Cardiac septum (tissue), 1 donor: ENCODE data around the gene MAP2K3. TPM values are rescaled to one million over a fixed set of nuclear protein-coding genes. Genes with fewer than 3 reads are reported as not detected.
"Not testable (repeated sequence)": the region's sequence is repeated elsewhere in the genome, so short reads cannot be mapped to it uniquely, and the experiment has no call there.

Experiments used
- DNase-seq: peaks from one replicate; pipeline ENCODE4 v3.0.0-alpha.2; 2020; ENCODE audit warnings: low spot score
- intact Hi-C: fragments of 100-400 bp; cut with DNase I; formaldehyde crosslinking; loops from one replicate; pipeline ENCODE4 v1.14.0; 2022
- total RNA-seq: library from RNA; stranded (reverse); fragmentation: NEBNext Ultra II Directional; extraction: Animal tissue kit (Norgen Biotek cat#: 25700); gene quantifications from one replicate; pipeline ENCODE4 v1.2.1, GENCODE V29; 2021
- donor health status: DM: no; HTN: no; CAD: no.

The MAP2K3 gene
- total RNA-seq, 1 donor from 2014 or later: 70.5 TPM

- intact Hi-C loops: not testable (repeated sequence)
- DNase-seq: peak; percentile 63
These were observed 56.8 kb downstream of the MAP2K3 start for GRCh38 chr17:21341279-21341678.

DNA sequence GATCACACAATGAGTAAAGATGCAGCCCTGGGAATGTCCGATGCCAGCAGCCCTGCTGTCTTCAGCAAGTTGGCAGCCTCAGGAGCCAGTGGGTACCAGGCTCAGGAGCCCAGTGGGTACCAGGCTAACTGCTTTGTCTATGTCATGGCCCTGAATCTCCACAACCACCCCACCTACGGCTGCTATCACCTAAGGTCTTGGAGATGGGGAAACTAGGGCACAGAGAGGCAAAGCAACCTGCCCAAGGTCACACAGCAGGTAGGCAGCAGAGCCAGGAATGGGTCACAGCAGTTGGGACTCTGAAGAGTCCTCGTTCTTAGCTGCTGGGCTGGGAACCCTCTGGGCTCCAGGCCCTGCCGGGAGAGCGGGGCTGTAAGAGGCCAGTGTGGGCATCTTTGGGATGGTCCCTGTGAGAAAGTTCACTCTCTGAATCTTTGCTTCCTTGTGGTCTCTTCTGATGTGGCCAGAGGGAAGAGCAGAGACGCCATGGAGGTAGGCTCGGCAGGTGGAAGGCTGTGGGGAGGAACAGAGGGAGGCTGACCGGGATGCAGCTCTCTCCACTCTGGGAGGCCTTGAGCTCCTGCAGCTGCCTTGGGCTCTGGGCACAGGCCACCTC, 57.5 kb downstream of the MAP2K3 start:
- intact Hi-C loops: not testable (repeated sequence)
- DNase-seq: peak; percentile 51

DNA sequence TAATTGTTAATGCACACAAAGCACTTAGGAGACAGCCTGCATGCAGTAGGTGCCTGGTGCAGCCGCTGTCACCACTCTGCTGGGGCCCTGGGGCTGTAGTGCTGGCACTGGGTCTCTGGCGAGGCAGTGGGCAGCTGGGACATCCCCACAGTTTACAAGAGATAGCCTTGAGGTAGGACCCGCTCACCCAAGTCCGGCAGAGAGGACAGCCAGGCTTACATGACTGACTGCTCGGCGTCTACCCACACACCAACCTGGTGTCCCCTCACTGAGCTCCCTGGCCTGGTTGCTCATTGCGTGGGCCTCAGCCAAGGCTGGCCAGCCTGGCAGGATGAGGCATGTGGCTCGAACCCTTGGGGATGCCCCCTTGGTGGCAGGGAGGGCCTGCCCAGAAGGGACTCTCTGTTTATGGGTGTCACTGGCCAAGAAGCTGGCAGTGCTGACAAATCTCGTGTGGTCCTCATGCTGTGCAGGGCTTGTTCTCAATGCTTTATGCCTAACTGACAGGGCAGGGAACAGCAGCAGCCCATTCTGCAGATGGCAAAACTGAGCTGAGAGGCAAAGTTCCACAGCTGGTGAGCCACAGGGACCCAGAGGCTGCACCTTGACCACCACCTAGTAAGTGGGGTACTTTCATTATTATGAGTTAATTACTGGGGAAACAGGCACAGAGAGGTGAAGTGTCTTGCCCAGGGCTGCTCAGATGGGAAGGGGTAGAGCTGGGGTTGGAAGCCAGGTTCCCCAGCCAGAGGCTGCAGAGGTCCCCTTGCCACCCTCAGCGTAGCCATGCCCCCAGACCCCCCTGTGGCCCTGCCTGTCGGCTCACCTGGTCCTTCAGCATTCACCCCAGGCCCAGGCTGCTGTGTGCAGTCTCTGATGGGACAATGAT, 58.8 kb downstream of the MAP2K3 start:
- peak; percentile 74 for DNase-seq

GRCh38 chr17:21344801-21345200, 60.3 kb downstream of the MAP2K3 start:
- intact Hi-C loops, DNase-seq: not testable (repeated sequence)

More for the DNA sequence above, 58.8 kb downstream of the MAP2K3 start:
- intact Hi-C loops: not testable (repeated sequence)

- intact Hi-C loops: no loop called here
- DNase-seq: peak; percentile 67
These were observed 60.7 kb downstream of the MAP2K3 start for GRCh38 chr17:21345236-21345635.

- intact Hi-C loops, DNase-seq: not testable (repeated sequence)
These were observed 61.6 kb downstream of the MAP2K3 start for GRCh38 chr17:21346107-21346506.

DNA sequence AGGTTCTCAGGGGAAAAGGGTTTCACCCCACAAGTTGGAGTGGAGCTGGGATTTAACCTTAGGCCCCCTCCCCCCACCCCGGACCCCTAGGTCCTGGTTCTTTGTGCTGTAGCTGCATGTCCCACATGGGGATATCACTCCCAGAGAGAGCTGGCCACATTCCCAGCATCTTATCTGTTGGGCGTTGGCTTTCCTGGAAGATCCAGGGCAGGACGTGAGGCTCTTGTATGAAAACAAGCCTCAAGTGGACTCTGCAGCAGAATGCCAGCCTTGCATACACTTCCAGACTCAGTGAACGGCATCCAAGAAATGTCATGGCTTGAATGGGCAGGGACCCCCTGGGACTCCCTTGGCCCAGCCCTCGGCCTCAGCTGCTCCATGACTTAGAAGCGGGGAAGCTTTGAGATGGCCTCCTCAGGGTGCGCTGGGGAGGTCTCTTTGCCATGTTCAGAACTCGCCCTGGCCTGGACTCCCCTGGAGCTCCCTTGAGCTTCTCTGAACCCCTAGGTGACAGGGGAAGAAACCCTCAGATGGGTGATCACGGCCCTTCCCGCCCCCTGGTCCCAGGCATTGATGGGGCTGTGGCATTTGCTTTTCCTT, 62.2 kb downstream of the MAP2K3 start:
- DNase-seq: peak; percentile 78

DNA sequence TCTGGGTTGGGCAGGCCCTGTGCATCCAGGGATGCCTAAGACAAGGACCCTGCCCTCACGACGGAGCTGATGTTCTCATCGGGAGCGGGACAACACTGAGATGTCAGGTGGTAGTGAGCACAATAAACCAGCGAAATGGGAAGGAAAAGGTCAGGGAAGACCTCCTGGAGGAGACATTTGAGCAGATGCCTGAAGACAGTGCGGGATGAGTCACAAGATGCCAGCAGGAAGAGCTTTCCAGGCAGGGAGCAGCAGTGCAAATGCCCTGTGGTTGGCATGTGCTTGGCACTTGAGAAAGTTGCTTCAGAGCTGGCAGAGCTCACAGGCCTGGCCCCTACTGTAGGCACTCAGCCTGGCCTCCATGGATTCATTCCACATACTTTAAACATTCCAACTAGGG, 63.1 kb downstream of the MAP2K3 start:
- DNase-seq, intact Hi-C loops: not testable (repeated sequence)

More for the DNA sequence above, 62.2 kb downstream of the MAP2K3 start:
- intact Hi-C loops: not testable (repeated sequence)

- intact Hi-C loops: not testable (repeated sequence)
- peak; percentile 19 for DNase-seq
These were observed 63.8 kb downstream of the MAP2K3 start for GRCh38 chr17:21348081-21348925.

GRCh38 chr17:21348926-21349261, 64.4 kb downstream of the MAP2K3 start:
- intact Hi-C loops: not testable (repeated sequence)
- peak; percentile 53 for DNase-seq

DNA sequence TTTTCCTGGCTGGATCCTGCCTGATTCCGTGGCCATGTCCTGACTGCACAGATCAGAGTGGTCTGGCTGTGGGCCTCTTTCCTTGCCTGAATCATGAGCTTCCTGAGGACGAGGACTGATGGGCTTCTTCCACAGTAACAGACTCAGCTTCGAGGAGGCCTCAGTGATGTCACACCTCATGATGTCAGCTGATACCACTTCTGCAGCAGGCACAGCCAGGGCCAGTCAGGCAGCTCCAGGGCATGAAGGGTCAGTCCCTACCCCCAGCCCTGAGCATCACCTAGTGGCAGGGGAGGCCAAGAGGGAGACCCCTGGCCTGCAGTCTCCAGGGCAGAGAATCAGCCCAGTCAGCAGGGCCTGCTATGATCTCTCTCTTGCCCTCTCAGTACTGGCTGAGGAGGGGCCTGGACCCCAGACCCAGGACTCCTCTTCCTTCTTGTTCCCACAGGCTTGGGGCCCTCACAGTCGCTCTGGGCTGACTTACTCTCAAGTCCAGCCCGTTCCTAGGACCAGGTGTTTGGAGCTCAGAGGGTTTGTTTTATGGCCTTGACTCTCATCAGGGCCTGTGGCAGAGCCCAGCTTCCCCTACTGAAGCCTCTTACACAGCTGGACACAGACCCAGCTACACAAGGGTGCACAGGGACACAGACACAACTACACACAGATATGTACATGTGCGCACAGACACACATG, 65.0 kb downstream of the MAP2K3 start:
- intact Hi-C loops: not testable (repeated sequence)
- peak; percentile 51 for DNase-seq

DNA sequence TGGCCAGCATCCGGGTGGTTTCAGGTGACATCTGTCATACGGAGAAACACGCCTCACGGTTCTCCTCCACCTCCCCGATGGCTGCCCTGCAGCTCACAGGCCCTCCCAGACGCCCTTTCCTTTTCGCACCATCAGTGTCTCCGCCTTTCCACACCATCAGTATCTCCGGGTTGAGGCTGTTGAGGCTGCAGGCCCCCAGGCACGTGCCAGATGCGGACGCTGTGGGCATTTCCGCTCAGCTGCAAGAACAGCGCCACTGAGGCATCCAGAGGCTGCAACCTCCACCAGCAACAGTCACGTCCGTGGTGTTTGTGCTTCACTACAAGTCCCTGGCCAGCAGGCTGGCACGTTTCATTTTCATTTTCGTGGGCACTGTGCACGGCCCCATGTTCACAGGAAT, 66.0 kb downstream of the MAP2K3 start:
- DNase-seq: peak; percentile 38
- intact Hi-C loops: not testable (repeated sequence)

DNA sequence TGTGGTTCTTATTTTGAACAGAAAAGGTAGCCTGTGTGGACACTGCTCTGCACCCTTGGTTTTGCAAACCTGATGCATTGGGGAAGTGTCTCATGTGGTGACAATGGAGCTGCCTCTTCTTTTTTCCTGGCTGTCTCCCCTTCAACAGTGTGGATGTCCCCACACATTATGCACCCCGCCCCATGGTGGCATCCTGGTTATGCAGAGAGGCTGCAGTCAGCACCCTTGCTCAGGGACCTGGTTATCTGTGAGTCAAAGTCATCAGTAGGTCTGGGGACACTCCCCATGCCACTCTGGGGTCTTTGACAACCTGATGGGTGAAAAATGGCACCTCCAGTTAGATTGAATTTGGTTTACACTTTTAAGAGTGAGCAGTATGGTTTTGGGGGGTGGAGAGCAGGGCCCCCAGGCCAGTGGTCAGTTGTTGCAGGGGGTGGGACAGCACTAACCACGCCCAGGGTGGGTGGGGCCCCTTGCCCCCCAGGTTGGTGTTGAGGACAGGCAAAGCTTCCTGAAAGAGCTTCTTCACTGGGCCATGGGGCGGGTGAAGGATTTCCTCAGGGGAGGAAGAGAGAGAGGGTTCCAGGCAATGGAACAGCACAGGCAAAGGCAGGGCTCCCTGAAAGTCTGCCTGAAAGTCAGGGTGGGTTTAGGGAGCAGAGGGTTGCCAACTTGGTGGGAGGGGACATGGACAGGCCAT, 67.0 kb downstream of the MAP2K3 start:
- intact Hi-C loops: no loop called here

GRCh38 chr17:21352221-21352980, 67.9 kb downstream of the MAP2K3 start:
- peak; percentile 74 for DNase-seq

More for the DNA sequence above, 67.0 kb downstream of the MAP2K3 start:
- DNase-seq: peak; percentile 54

DNA sequence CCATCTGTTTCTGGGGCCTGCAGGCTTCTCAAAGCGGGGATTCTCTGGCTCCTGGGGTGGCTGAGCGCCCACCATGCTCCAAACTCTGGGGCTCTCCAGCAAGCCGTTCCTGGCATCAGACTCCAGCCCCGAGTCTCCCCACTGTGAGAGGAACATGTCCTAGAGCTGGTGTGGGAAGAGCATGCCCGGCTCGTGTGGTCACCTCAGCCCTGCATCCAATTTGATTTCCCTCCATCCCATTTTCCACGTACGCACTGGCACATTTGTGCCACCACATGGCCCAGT, 68.4 kb downstream of the MAP2K3 start:
- DNase-seq: peak; percentile 44
- intact Hi-C loops: no loop called here

More at GRCh38 chr17:21352221-21352980, 67.9 kb downstream of the MAP2K3 start:
- intact Hi-C loops: no loop called here

- intact Hi-C loops: no loop called here
- peak; percentile 71 for DNase-seq
These were observed 69.0 kb downstream of the MAP2K3 start for GRCh38 chr17:21353326-21354010.

DNA sequence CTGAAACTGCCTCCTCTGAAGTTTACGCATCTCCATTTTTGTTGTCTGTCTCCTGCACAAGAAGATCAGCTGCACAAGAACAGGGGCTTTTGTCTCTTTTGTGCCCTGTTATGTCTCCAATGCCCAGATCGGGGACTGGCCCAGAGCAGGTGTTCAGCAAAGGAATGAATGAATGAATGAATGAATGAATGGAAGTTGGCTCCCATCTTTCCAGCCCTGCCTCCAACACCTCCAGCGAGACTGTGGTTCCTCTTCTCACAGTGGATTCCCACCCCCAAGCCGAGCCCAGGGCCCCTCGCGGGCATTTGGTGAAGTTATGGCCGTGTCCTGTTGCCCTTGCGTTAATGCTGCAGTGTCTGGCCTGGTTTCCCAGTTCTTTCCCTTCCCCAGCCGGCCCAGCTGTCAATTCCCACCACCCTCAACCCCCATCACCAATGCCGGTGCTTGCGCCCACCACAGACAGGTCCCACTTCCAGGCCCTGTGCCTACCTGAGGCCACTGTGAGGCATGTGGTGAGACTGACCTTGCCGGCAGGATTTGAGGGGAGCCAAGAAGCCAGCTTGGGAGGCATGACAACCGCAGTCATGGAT, 70.4 kb downstream of the MAP2K3 start:
- intact Hi-C loops: no loop called here
- no peak for DNase-seq
